Karpas-422 (cell line): Measurements from ENCODE around the gene TP73. TPM values are rescaled to one million over a fixed set of nuclear protein-coding genes. Genes with fewer than 3 reads are reported as not detected.

Source experiments
- DNase-seq: peaks from one replicate; pipeline ENCODE4 v3.0.0-alpha.2; 2015
- H2AFZ ChIP-seq: fragments of 200-600 bp; sonication (generic); 2 replicates; pipeline ENCODE4 v1.6.1; 2014; ENCODE audit warnings: antibody characterized with exemption, low read length, mixed read lengths
- H3K27ac ChIP-seq: fragments of 200-600 bp; sonication (generic); 2 replicates; pipeline ENCODE4 v1.5.1; 2014; ENCODE audit warnings: mild to moderate bottlenecking, low read length, moderate library complexity
- H3K27me3 ChIP-seq: fragments of 200-600 bp; sonication (generic); 2 replicates; pipeline ENCODE4 v1.6.1; 2014; ENCODE audit warnings: low read length, mixed read lengths
- H3K36me3 ChIP-seq: fragments of 200-600 bp; sonication (generic); 2 replicates; pipeline ENCODE4 v1.6.1; 2014; ENCODE audit warnings: low read length, mixed read lengths; ENCODE audit not compliant: insufficient read depth
- H3K4me1 ChIP-seq: fragments of 200-600 bp; sonication (generic); 2 replicates; pipeline ENCODE4 v1.6.1; 2014; ENCODE audit warnings: mild to moderate bottlenecking, low read length, mixed read lengths
- H3K4me2 ChIP-seq: fragments of 200-600 bp; sonication (generic); 2 replicates; pipeline ENCODE4 v1.6.1; 2014; ENCODE audit warnings: low read length, low read depth, mild to moderate bottlenecking; ENCODE audit not compliant: poor library complexity, severe bottlenecking
- H3K4me3 ChIP-seq: fragments of 200-600 bp; sonication (generic); 2 replicates; pipeline ENCODE4 v1.5.1; 2014; ENCODE audit warnings: mild to moderate bottlenecking, antibody characterized with exemption, low read length, mixed read lengths
- H3K79me2 ChIP-seq: fragments of 200-600 bp; sonication (generic); 2 replicates; pipeline ENCODE4 v1.6.1; 2014; ENCODE audit warnings: mild to moderate bottlenecking, low read length, mixed read lengths
- H3K9ac ChIP-seq: fragments of 200-600 bp; sonication (generic); 2 replicates; pipeline ENCODE4 v1.6.0; 2014; ENCODE audit warnings: low read length
- H3K9me2 ChIP-seq: fragments of 200-600 bp; sonication (generic), shearing (Covaris generic); replicated peaks from 2 replicates; pipeline ENCODE4 v1.6.0; 2014; ENCODE audit warnings: mild to moderate bottlenecking, low read length, moderate library complexity; ENCODE audit not compliant: insufficient read depth
- H3K9me3 ChIP-seq: fragments of 300-700, 200-600 bp; sonication (generic); 2 replicates; pipeline ENCODE4 v1.6.1; 2014; ENCODE audit warnings: low read length, mixed read lengths
- H4K20me1 ChIP-seq: fragments of 200-600 bp; sonication (generic); 2 replicates; pipeline ENCODE4 v1.6.1; 2014; ENCODE audit warnings: mild to moderate bottlenecking, antibody characterized with exemption, low read length, low read depth; ENCODE audit not compliant: insufficient read depth
- total RNA-seq: library from RNA; depleted of rRNA; stranded (reverse); fragments of >200 nt; shearing (Covaris generic); gene quantifications from 2 replicates; pipeline ENCODE4 v1.2.3, GENCODE V29; 2014; ENCODE audit warnings: low replicate concordance

TP73 gene
- total RNA-seq, 1 experiment from 2014 or later, result 0.52 TPM

GRCh38 chr1:3705341-3705950, 53.1 kb downstream of the TP73 start:
- Histone ChIP-seq H3K79me2 (no peaks in the 10 kb centered on the region), H3K4me2 (no peak overlapping the region), H3K4me1 (no peaks in the 10 kb centered on the region), H2AFZ (no peak overlapping the region), H3K9me3 (no peaks in the 10 kb centered on the region), H4K20me1 (no peaks in the 10 kb centered on the region; the same call in 1 of the 2 replicates), H3K4me3 (no peak overlapping the region), H3K27me3 (no peaks in the 10 kb centered on the region), H3K36me3 (no peaks in the 10 kb centered on the region), H3K9me2 (no peaks in the 10 kb centered on the region), H3K27ac (no peak overlapping the region), H3K9ac (no peak overlapping the region)
- no peak for DNase-seq

- Histone ChIP-seq H4K20me1 (no peaks in the 10 kb centered on the region; the same call in 1 of the 2 replicates), H3K27ac (no peak overlapping the region), H3K79me2 (no peaks in the 10 kb centered on the region), H3K4me1 (no peaks in the 10 kb centered on the region), H3K9me3 (no peaks in the 10 kb centered on the region), H3K4me3 (no peak overlapping the region), H3K36me3 (no peaks in the 10 kb centered on the region), H3K9me2 (no peaks in the 10 kb centered on the region), H3K27me3 (no peaks in the 10 kb centered on the region), H2AFZ (no peak overlapping the region), H3K4me2 (no peak overlapping the region), H3K9ac (no peak overlapping the region)
- no peak for DNase-seq
Observed at GRCh38 chr1:3706651-3707297, 54.5 kb downstream of the TP73 start.

- no peak overlapping the region for H3K4me3 ChIP-seq
- H3K79me2 ChIP-seq, result no peaks in the 10 kb centered on the region
- no peak for DNase-seq
Observed at GRCh38 chr1:3707298-3707938, 55.1 kb downstream of the TP73 start.

DNA sequence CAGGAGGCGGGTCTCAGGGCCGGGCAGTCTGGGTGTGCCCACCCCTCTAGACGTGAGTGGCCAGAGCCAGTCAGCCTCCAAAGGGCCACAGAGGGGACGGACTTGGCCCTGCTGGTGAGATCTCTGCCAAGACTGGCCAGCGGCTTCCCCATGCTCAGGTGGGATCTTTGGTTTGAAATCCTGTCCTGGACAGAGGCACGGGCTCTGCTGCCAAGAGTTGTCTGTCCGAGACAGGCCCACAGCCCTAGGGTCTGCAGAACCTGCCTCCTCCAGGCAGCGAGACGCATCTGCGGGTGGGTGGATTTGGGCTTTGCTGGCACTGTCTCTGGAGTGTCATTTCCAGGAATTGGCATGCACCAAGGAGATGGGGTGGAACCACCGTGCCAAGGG, 55.6 kb downstream of the TP73 start:
- no peak overlapping the region for H2AFZ ChIP-seq
- H3K4me3 ChIP-seq, result no peak overlapping the region
- H4K20me1 ChIP-seq, result no peaks in the 10 kb centered on the region; the same call in 1 of the 2 replicates
- H3K9me3 ChIP-seq, result no peaks in the 10 kb centered on the region
- no peaks in the 10 kb centered on the region for H3K27me3 ChIP-seq
- no peak overlapping the region for H3K27ac ChIP-seq
- H3K9ac ChIP-seq, result no peak overlapping the region
- no peak for DNase-seq
- no peaks in the 10 kb centered on the region for H3K36me3 ChIP-seq
- no peaks in the 10 kb centered on the region for H3K4me1 ChIP-seq
- H3K4me2 ChIP-seq, result no peak overlapping the region
- no peaks in the 10 kb centered on the region for H3K79me2 ChIP-seq
- H3K9me2 ChIP-seq, result no peaks in the 10 kb centered on the region

More at GRCh38 chr1:3707298-3707938, 55.1 kb downstream of the TP73 start:
- Histone ChIP-seq H3K27me3 (no peaks in the 10 kb centered on the region), H2AFZ (no peak overlapping the region), H3K4me1 (no peaks in the 10 kb centered on the region), H3K4me2 (no peak overlapping the region), H3K9me3 (no peaks in the 10 kb centered on the region), H3K9me2 (no peaks in the 10 kb centered on the region), H3K27ac (no peak overlapping the region), H3K9ac (no peak overlapping the region), H4K20me1 (no peaks in the 10 kb centered on the region; the same call in 1 of the 2 replicates), H3K36me3 (no peaks in the 10 kb centered on the region)

- H3K36me3 ChIP-seq, result no peaks in the 10 kb centered on the region
- H3K9me3 ChIP-seq, result no peaks in the 10 kb centered on the region
- DNase-seq, result no peak
- no peaks in the 10 kb centered on the region for H3K79me2 ChIP-seq
- no peak overlapping the region for H3K4me2 ChIP-seq
- H3K27me3 ChIP-seq, result no peaks in the 10 kb centered on the region
- H3K9ac ChIP-seq, result no peak overlapping the region
- H3K4me3 ChIP-seq, result no peak overlapping the region
- no peak overlapping the region for H3K27ac ChIP-seq
- H3K9me2 ChIP-seq, result no peaks in the 10 kb centered on the region
- no peaks in the 10 kb centered on the region; the same call in 1 of the 2 replicates for H4K20me1 ChIP-seq
- no peaks in the 10 kb centered on the region for H3K4me1 ChIP-seq
- no peak overlapping the region for H2AFZ ChIP-seq
Observed at GRCh38 chr1:3708791-3709190, 56.5 kb downstream of the TP73 start.

DNA sequence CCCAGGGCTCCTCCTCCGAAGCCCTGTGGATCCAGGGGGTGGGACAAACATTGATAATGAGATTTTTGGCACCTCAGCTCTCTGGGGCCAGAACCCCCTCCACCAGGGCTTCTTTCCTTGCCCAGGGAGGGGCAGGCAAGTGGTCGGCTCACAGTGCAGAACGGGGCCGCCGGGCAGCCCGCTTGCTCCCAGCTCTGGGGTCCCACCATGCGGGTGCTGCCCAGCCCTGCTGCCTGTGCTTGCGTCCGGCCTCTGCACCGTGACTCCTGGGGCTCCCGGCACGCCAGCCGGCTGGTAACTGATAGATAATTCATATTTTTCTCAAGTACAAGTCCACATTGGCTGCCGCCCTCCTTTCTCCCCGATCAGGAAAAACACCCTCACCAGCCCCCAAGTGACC, 57.9 kb downstream of the TP73 start:
- no peak overlapping the region for H3K9ac ChIP-seq
- H3K27ac ChIP-seq, result no peak overlapping the region
- H3K4me2 ChIP-seq, result no peak overlapping the region
- no peaks in the 10 kb centered on the region for H3K36me3 ChIP-seq
- no peak overlapping the region for H3K4me3 ChIP-seq
- no peaks in the 10 kb centered on the region for H3K9me2 ChIP-seq
- no peaks in the 10 kb centered on the region for H3K9me3 ChIP-seq
- no peaks in the 10 kb centered on the region for H3K4me1 ChIP-seq
- H2AFZ ChIP-seq, result no peak overlapping the region
- no peaks in the 10 kb centered on the region; the same call in 1 of the 2 replicates for H4K20me1 ChIP-seq
- H3K27me3 ChIP-seq, result no peaks in the 10 kb centered on the region
- no peak for DNase-seq
- H3K79me2 ChIP-seq, result no peaks in the 10 kb centered on the region

GRCh38 chr1:3711381-3711779, 59.1 kb downstream of the TP73 start:
- Histone ChIP-seq H3K27ac (no peak overlapping the region), H3K36me3 (no peaks in the 10 kb centered on the region), H3K9me3 (no peaks in the 10 kb centered on the region), H3K4me3 (no peak overlapping the region), H4K20me1 (no peaks in the 10 kb centered on the region; the same call in 1 of the 2 replicates), H3K4me2 (no peak overlapping the region), H3K9ac (no peak overlapping the region), H3K79me2 (no peaks in the 10 kb centered on the region), H3K9me2 (no peaks in the 10 kb centered on the region), H3K27me3 (no peaks in the 10 kb centered on the region), H2AFZ (no peak overlapping the region), H3K4me1 (no peaks in the 10 kb centered on the region)
- DNase-seq, result no peak

DNA sequence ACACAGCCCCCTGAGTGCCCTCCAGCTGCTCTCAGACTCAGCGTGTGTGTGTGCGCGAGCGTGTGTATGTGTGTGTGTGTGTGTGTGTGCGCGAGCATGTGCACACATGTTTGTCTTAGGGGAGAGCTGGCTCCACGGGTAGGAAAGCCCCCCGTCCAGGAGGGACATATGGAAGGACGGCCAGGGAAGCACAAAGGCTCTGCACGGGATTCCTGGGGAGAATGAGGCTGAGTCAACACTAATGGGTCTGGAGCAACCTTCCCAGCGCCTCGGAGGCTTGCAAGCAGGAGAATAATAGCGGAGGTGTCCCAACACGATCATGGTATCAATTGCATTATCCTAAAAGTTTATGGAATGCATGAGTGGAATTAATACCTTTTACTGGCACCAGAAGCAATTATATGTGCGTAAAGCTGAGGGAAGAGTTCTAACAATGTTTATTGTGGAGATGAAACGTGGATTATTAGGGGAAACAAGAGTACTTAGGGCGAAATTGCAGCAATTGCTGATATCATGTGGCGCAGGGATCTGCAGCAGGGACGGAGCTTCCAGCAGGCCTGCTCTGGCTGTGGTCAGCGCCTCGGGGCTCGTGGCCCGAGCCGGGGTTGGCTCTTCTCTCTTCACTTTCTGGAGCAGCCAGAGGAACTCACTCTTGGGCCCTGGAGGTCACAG, 59.6 kb downstream of the TP73 start:
- H4K20me1 ChIP-seq, result no peaks in the 10 kb centered on the region; the same call in 1 of the 2 replicates

More for the DNA sequence above, 59.6 kb downstream of the TP73 start:
- Histone ChIP-seq H3K9me3 (no peaks in the 10 kb centered on the region), H3K4me2 (no peak overlapping the region), H2AFZ (no peak overlapping the region), H3K4me3 (no peak overlapping the region), H3K9me2 (no peaks in the 10 kb centered on the region), H3K79me2 (no peaks in the 10 kb centered on the region), H3K4me1 (no peaks in the 10 kb centered on the region), H3K27ac (no peak overlapping the region), H3K36me3 (no peaks in the 10 kb centered on the region), H3K9ac (no peak overlapping the region), H3K27me3 (no peaks in the 10 kb centered on the region)
- DNase-seq, result no peak
